Esophagus squamous epithelium (tissue), 5 donors: ENCODE measurements around the gene CCK. TPM values are rescaled to one million over a fixed set of nuclear protein-coding genes. Genes with fewer than 3 reads are reported as not detected.
A peak's percentile ranks its signal among the peaks of the same experiment; 100 is the strongest.

Experiments used
- DNase-seq: peaks from one replicate; lab custom pipeline; 2025; lab: John Stamatoyannopoulos, UW
- H3K27ac ChIP-seq, 4 donors: fragments of 200-600 bp; sonication (generic); one replicate each; pipeline ENCODE4 v1.5.1; 2016 to 2019; ENCODE audit warnings: mild to moderate bottlenecking in 1 of 4
- H3K27me3 ChIP-seq, 4 donors: fragments of 200-600 bp; sonication (generic); 1 replicate in 3 of 4; 2 replicates in 1 of 4; pipeline versions ENCODE4 v1.5.1 to v1.6.0; 2017 to 2021; ENCODE audit warnings: antibody characterized with exemption in 1 of 4
- H3K36me3 ChIP-seq, 3 donors: fragments of 200-600 bp; sonication (generic); one replicate each; pipeline ENCODE4 v1.5.1; 2016 to 2019
- H3K4me1 ChIP-seq, 3 donors: fragments of 200-600 bp; sonication (generic); one replicate each; pipeline ENCODE4 v1.5.1; 2017 to 2019
- H3K4me3 ChIP-seq, 4 donors: fragments of 200-600 bp; sonication (generic); 1 replicate in 3 of 4; 2 replicates in 1 of 4; pipeline ENCODE4 v1.5.1; 2016 to 2019; ENCODE audit warnings: mild to moderate bottlenecking in 2 of 4, moderate library complexity in 1 of 4
- H3K9me3 ChIP-seq, 3 donors: fragments of 200-600 bp; sonication (generic); one replicate each; pipeline ENCODE4 v1.5.1; 2016 to 2019
- CTCF ChIP-seq, 6 experiments: fragments of 450-650 bp in 4 of 6; fragments of 200-600 bp in 2 of 6; sonication (generic) in 2 of 6; IDR thresholded peaks; one replicate each; pipeline ENCODE4 v1.5.1; 2016 to 2019; ENCODE audit warnings: antibody characterized with exemption in 6 of 6, mild to moderate bottlenecking in 4 of 6, moderate library complexity in 4 of 6
- POLR2A ChIP-seq, 4 donors: fragments of 450-650 bp; IDR thresholded peaks; one replicate each; pipeline ENCODE4 v1.6.1; 2017; ENCODE audit warnings: antibody characterized with exemption in 4 of 4, mild to moderate bottlenecking in 4 of 4, moderate library complexity in 3 of 4
- WGBS, 2 donors: methylation state at CpG; one replicate each; pipeline ENCODE4 v1.1.5; 2018; 5-methylcytosine and 5-hydroxymethylcytosine counted together
- intact Hi-C: fragments of 100-400 bp; cut with DNase I; formaldehyde crosslinking; loops from one replicate; pipeline ENCODE4 v1.15.0; 2022
- total RNA-seq, 4 donors: library from RNA; depleted of rRNA; stranded (reverse); fragments of >200 nt; gene quantifications; one replicate each; pipeline ENCODE4 v1.1.0, GENCODE V29; 2016
- donor health status: DM: yes; HTN: yes; CAD: no.

CCK gene
- 1 to 10 TPM in 2 of 4 donors, not detected in 2; 1.9 to 3.1 TPM for total RNA-seq

GRCh38 chr3:42266085-42266484 is at the start of gene CCK:
Gene CCK, minus strand, starts transcription at chr3:42266185. Its CDS starts 2,555 bp downstream, at chr3:42263630.
- peaks cover 8 to 99% (median 28%) of the 10 kb centered on the region in 4 donors for H3K27me3 ChIP-seq

GRCh38 chr3:42314411-42314810 is 48.4 kb upstream of the CCK start:
- no peak for DNase-seq
- H3K27me3 ChIP-seq = no peaks in the 10 kb centered on the region
- no peak overlapping the region for H3K27ac ChIP-seq
- H3K36me3 ChIP-seq = no peaks in the 10 kb centered on the region
- TF ChIP-seq POLR2A (IDR thresholded peaks at IDR 0.05) (no peak), CTCF (IDR thresholded peaks at IDR 0.05) (no peak)
- intact Hi-C loops = no loop called here
- no peak overlapping the region for H3K4me3 ChIP-seq
- H3K9me3 ChIP-seq = peaks cover 0 to 44% (median 23%) of the 10 kb centered on the region in 3 donors
- 45% methylated on average over 2 of the region's 2 CpGs for WGBS, 2 donors
- no peaks in the 10 kb centered on the region for H3K4me1 ChIP-seq

More at GRCh38 chr3:42266085-42266484, at the start of gene CCK:
- 65 to 71% methylated on average over 10 of the region's 16 CpGs for WGBS, 2 donors
- Histone ChIP-seq H3K27ac (no peak within 1 kb of the TSS), H3K9me3 (no peaks in the 10 kb centered on the region), H3K4me1 (peaks cover 0 to 37% (median 15%) of the 10 kb centered on the region in 3 donors), H3K4me3 (peak within 1 kb of the TSS in 1 of 4 donors; percentile 36), H3K36me3 (no peaks in the 10 kb centered on the region)
- intact Hi-C loops = no loop called here
- no peak for TF ChIP-seq CTCF (IDR thresholded peaks at IDR 0.05)
- TF ChIP-seq POLR2A (IDR thresholded peaks at IDR 0.05) = no peak
- no peak for DNase-seq

GRCh38 chr3:42308651-42309050 is 42.7 kb upstream of the CCK start:
- no peak overlapping the region for H3K4me3 ChIP-seq
- no peak for DNase-seq
- TF ChIP-seq POLR2A (IDR thresholded peaks at IDR 0.05) (no peak), CTCF (IDR thresholded peaks at IDR 0.05) (no peak)
- intact Hi-C loops = no loop called here
- 33 to 44% methylated on average over 1 of the region's 1 CpG for WGBS, 2 donors
- H3K36me3 ChIP-seq = no peaks in the 10 kb centered on the region
- no peak overlapping the region for H3K27ac ChIP-seq
- peaks cover 0 to 6% (median 0%) of the 10 kb centered on the region in 3 donors for H3K4me1 ChIP-seq
- H3K27me3 ChIP-seq = peaks cover 0 to 13% (median 1%) of the 10 kb centered on the region in 4 donors
- peaks cover 0 to 4% (median 3%) of the 10 kb centered on the region in 3 donors for H3K9me3 ChIP-seq

- Histone ChIP-seq H3K36me3 (no peaks in the 10 kb centered on the region), H3K9me3 (no peaks in the 10 kb centered on the region), H3K27me3 (peaks cover 0 to 21% (median 1%) of the 10 kb centered on the region in 4 donors), H3K27ac (no peak overlapping the region), H3K4me3 (no peak overlapping the region), H3K4me1 (peaks cover 0 to 6% (median 0%) of the 10 kb centered on the region in 3 donors)
- DNase-seq = no peak
- TF ChIP-seq CTCF (IDR thresholded peaks at IDR 0.05) (no peak), POLR2A (IDR thresholded peaks at IDR 0.05) (no peak)
- WGBS, 2 donors = 55 to 70% methylated on average over 2 of the region's 2 CpGs
- intact Hi-C loops = no loop called here
These were observed 40.5 kb upstream of the CCK start for GRCh38 chr3:42306499-42306898.

- no peaks in the 10 kb centered on the region for H3K4me1 ChIP-seq
- no peak overlapping the region for H3K27ac ChIP-seq
- no peaks in the 10 kb centered on the region for H3K9me3 ChIP-seq
- no peaks in the 10 kb centered on the region for H3K36me3 ChIP-seq
- 51% methylated on average over 3 of the region's 3 CpGs; no CpG with 5 or more reads in 1 of the 2 donors for WGBS, 2 donors
- no peak for TF ChIP-seq CTCF (IDR thresholded peaks at IDR 0.05)
- no peak for TF ChIP-seq POLR2A (IDR thresholded peaks at IDR 0.05)
- DNase-seq = no peak
- H3K4me3 ChIP-seq = no peak overlapping the region
- intact Hi-C loops = no loop called here
- H3K27me3 ChIP-seq = peaks cover 0 to 23% (median 1%) of the 10 kb centered on the region in 4 donors
These were observed 37.1 kb upstream of the CCK start for GRCh38 chr3:42302924-42303634.
